ENCODE results near the gene ZBTB40.

Gene ZBTB40

GRCh38 chr1:22451702-22452480 lies at the start of gene ZBTB40:
Gene ZBTB40, plus strand, starts transcription at chr1:22451851. Its CDS starts 38,098 bp downstream, at chr1:22489949.
- peak; percentile 94 to 97 for DNase-seq

GRCh38 chr1:22402356-22403053 lies 49.1 kb upstream of the ZBTB40 start:
- DNase-seq, result no peak

GRCh38 chr1:22404486-22404885 lies 47.2 kb upstream of the ZBTB40 start:
- no peak for DNase-seq

DNA sequence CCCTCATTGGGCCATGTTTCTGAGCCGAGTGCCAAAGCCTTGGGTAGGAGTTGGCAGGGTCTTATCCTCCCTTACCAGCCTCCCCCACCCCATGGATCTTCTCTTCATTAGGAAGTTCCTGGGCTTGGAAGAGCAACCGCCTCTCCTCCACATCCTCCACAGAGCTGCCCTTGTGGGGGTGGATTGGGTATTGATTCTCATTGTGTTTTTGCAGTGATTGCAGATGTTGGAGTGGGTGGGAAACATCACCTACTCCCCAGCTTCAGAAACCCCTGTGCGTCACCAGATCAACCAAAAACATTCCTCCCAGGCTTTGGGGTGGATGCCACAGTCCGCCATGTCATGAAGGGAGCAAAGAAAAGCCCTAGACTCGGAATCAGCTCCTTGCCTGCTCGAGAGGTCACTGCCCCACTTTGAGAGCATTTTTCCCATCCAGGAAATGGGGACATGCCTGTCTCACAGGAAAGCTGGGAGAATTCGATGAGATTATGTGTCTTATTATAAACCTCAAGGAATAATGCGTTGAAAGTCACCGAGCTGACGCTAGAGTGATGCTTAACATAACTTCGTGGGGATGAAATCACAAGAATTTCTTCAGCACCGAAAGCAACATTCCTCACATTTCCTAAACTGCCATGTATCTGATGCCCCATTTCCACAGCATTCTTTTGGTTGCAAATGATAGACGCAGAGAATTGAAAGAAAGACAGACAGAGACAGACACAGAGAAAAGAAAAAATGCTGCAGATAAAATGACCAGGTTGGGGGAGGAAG lies 44.7 kb upstream of the ZBTB40 start:
- no peak for DNase-seq

DNA sequence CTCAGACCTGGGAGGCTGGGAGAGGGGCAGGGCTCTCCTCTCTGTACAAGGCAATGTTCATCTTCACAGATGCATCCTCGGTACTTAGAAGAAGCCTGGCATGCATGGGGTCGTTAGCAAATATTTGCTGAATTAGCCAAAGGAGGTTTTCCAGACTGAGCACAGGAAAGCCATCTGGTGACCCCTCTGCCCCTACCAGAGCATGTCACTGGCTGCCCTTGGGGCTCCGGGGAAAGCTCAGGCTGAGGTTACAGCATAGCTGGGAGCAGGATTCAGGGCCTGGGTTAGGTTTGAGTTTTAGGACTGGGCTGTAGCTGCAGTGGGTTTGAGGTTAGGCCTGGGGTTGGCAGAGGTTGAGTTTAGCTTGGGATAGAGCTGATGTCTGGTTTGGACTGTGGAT lies 43.4 kb upstream of the ZBTB40 start:
- no peak for DNase-seq

DNA sequence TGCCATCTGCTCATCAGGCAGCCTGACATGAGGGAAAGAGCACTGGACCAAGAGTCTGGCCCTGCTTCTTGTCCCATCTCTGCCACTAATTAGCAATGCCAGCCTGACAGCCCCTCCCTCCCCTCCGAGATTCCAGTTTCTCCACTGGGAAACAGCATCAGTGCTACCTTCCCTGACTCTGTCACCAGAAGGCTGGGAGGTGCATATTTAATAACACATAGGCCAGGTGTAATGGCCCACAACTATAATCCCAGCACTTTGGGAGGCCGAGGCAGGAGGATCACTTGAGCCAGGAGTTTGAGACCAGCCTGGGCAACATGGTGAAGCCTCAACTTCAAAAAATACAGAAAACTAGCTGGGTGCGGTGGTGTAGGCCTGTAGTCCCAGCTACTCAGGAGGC lies 41.2 kb upstream of the ZBTB40 start:
- DNase-seq, result no peak

GRCh38 chr1:22410928-22411495 lies 40.6 kb upstream of the ZBTB40 start:
- DNase-seq, result no peak

DNA sequence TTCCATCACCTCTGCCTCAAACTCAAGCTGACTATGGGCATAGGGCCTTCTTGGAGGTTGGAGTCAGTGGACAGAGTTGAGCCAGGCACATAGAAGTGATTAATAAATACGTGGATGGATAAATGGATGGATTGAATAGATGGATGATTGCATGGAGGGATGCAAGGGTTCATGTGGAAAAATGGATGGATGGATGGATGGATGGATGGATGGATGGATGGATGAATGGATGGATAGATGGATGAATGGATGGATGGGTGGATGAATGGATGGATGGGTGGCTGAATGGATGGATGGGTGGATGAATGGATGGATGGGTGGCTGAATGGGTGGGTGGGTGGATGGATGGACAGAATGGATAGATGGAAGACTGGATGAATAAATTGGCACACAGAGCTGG lies 40.1 kb upstream of the ZBTB40 start:
- no peak for DNase-seq

DNA sequence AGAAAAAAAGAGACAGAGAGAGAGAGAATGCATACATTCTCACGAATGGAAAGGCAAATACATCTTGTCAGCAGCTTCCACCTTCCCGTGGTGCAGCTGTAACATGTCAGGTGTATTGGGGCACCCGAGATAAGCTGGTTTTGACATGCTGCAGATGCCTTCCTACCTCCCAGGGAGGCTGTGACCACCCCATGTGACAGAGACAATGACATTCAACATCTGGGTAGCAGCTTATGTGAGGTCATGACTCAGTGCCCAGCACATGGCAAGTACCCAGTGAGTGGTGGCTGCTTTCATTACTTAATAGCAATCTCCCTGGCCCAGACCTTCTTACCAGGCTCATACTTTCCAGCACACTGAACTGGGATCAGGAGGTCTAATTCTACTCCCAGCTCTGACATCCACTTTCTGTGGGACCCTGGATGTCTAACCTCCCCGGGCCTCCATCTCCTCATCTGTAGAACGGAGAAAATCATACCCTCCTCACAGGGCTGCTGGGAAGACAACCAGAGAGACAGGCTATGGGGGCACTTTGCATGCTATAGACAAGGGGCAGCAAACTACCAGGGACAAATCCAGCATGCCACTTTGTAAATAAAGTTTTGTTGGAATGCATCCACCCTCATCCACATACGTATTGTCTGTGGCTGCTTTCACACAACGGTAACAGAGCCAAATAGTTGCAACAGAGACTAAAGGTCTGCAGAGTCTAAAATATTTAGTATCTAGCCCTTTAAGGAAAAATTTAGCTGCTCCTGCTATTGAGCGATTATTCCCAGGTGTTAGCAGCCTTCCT lies 38.5 kb upstream of the ZBTB40 start:
- no peak for DNase-seq

DNA sequence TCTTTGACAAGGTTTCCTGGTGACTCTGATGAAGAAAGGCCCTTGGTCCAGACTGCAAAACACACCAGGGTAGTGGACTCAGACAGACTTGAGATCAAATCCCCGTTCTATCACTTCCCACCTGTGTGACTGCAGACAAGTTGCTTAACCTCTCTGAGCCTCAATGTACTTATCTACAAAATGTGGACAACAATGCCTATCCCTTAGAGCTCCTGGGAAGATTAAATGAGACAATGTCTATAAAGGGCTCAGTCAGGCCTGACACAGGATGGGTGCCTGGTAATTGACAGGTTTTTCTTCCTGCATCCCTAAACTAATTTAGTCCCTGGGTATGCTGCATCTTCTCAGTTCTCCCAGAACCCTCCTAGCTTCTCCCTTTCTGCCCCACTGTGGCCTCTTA lies 37.9 kb upstream of the ZBTB40 start:
- no peak for DNase-seq

DNA sequence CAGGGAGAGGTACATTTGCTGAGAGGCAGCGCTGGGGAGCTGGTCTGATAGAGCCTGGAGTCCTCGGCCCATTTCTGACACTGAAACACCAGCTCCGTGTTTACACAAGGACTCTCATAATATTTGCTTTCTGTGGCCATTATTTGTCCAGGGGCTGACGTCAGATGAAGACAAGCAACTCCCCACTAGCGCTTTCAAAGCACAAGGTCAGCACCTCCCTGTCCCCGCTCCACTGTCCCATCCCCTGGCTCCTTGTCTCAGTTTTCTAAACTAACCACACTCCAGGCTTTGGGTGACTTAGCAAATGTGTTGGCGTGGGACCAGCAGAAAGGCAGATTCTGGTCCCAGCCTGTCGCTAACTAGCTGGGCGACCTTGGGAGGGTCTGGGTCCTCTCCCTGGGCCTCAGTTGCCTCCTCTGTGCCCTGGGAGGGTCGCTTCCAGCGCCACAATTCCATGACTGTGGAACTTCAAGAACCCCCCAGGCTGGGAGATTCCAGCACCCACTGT lies 37.4 kb upstream of the ZBTB40 start:
- no peak for DNase-seq

DNA sequence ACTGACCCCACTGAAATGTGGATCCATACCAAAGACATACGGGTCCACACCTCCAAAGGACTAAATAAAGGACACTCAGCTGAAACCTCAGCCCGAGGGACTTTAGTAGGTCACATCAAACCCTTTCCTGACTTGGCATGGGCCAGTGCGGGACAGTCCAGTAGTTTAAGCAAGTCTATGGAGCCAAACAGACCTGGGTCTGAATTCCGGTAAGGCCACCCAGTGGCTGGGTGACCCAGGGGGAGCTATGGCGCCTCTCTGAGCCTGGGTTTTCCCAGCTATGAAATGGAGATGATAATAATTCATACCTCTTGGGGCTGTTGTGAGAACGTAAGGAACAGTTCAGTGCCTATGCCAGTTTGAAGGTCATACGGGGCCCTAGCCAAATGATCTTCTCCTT lies 36.2 kb upstream of the ZBTB40 start:
- no peak for DNase-seq

GRCh38 chr1:22416555-22417454 lies 34.8 kb upstream of the ZBTB40 start:
- peak; percentile 42 to 78 for DNase-seq

DNA sequence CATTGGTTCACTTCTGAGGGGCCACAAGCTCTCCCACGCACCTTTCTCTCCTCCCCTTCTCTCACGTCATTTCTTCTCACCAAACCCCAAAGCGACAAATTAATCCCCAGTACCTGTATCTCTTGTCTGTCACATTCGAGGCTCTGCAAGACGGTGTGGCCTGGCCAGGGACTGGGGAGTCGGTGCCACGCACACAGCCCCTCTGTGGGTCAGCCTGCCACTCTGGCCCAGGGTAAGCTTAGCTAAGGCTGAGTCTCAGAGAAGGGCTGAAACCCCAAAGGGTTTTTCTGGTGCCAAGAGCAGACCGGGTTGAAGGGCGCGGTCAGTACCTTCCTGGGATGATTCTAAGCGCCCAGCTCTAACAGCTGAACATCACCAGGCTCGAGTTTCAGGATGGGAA lies 34.2 kb upstream of the ZBTB40 start:
- DNase-seq, result no peak

DNA sequence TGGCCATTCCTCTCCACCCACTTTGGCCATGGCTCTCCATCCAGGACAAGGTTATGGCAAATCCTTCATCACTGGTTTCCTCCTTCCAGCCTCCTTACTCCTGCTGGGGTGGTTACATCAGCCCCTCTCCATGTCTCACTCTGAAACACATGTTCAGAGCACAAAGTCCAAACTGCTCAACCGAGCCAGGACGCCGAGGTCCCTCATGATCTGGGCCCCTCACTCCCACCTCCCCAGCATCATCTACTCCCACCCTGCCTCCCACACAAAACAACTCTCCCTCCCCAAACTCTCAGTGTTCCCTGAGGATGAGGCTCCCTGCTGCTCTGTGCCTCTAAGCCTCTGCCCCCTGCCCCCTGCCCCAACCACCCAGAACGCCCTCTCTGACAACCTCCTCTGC lies 33.3 kb upstream of the ZBTB40 start:
- DNase-seq, result no peak

GRCh38 chr1:22418933-22419382 lies 32.7 kb upstream of the ZBTB40 start:
- no peak for DNase-seq

DNA sequence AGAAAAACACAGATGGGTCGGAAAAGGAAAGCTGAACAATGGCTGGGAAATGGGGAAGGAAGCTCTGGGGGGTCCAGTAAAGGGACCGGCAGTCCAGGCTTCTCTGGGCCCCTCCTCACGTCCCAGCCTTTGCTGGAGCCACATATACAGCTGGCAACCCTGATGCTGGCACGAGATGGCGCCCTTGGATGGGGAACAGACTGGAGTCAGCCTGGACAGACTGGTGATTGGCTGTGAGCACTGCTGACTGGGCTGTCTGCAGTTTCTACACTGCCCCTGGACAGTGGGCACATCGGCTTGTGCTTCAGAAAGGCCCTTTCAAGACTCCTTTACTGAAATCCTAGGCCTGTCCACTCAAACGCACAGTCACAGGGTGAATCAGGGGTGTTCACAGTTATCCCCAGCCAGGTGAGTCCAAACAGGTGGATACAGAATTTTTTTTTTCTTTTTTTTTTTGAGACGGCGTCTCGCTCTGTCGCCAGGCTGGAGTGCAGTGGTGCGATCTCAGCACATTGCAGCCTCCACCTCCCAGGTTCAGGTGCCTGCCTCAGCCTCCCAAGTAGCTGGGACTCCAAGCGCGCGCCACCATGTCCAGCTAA lies 31.1 kb upstream of the ZBTB40 start:
- peak; percentile 69 to 85 for DNase-seq

DNA sequence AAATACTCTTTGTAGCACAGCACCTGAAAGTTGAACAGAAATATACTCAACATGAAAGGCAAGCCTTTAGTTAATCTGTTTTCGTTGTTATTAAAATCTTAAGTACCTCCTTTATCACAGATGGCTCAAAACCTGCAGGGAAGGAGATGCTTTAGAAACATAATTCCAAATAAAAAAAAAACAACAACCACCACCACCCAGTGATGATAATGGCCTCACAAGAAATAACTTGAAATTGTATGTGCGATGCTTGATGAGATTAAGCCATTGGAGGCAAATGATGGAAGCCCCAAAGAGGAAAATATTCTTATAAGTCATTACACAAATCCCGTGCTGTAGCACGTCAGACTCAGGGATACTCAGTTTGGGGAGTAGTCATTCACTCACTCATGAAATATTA lies 24.9 kb upstream of the ZBTB40 start:
- DNase-seq, result no peak

DNA sequence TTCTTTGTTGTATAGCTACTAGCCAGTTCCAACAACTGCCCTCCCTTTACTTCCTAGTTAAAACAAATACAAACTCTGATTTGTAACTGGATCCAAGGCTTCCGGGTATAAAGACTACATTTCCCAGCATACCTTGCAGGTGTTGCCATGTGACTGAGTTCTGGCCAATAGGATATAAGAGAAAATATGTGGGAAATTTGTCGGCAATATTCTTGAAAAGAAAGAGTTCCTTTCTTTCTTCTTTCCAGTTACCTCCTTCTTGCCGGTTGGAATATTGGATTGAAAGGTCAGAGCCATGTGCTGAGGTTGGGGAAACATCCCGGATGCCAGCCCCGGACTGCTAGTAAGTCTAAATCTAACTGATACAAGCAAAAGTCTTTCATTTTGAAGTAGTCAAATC lies 23.0 kb upstream of the ZBTB40 start:
- DNase-seq, result peak; percentile 53 to 58

GRCh38 chr1:22431965-22432364 lies 19.7 kb upstream of the ZBTB40 start:
- DNase-seq, result peak in 1 of 2 donors; percentile 13

GRCh38 chr1:22434717-22435116 lies 16.9 kb upstream of the ZBTB40 start:
- DNase-seq, result no peak

Measured in inflammatory macrophage treated with lipopolysaccharide for 1 hour (primary cell).